Nephron (organoid): ENCODE data around the gene PTRHD1.

Experiments
- H3K27ac Mint-ChIP-seq, 3 experiments: 2 replicates each; pipeline ENCODE4 v1.8.0; 2020; ENCODE audit warnings: mixed read lengths in 3 of 3, mild to moderate bottlenecking in 2 of 3, moderate library complexity in 1 of 3
- H3K27me3 Mint-ChIP-seq: 2 replicates; pipeline ENCODE4 v1.8.0; 2021; ENCODE audit warnings: low read depth, mild to moderate bottlenecking, moderate library complexity, mixed read lengths
- H3K36me3 Mint-ChIP-seq: 2 replicates; pipeline ENCODE4 v1.8.0; 2020; ENCODE audit warnings: low read depth, mixed read lengths
- H3K4me1 Mint-ChIP-seq: 2 replicates; pipeline ENCODE4 v1.8.0; 2020; ENCODE audit warnings: mixed read lengths
- H3K4me3 Mint-ChIP-seq, 3 experiments: 2 replicates each; pipeline ENCODE4 v1.8.0; 2020; ENCODE audit warnings: mild to moderate bottlenecking in 3 of 3, mixed read lengths in 3 of 3, moderate library complexity in 2 of 3
- H3K9me3 Mint-ChIP-seq: 2 replicates; pipeline ENCODE4 v1.8.0; 2020; ENCODE audit warnings: mixed read lengths
- CTCF ChIP-seq, 3 experiments: fragments of 200-600 bp; sonication (generic); IDR thresholded peaks; one replicate each; pipeline ENCODE4 v1.5.0; 2021; ENCODE audit warnings: antibody characterized with exemption in 3 of 3; ENCODE audit not compliant: unreplicated experiment in 3 of 3

PTRHD1 gene

GRCh38 chr2:24816884-24817283, 23.7 kb upstream of the PTRHD1 start:
- no peak for TF ChIP-seq CTCF (IDR thresholded peaks at IDR 0.05; ENCODE audit: unreplicated experiment in 3 of 3)
- Mint-ChIP-seq H3K4me1 (peaks cover 12% of the 10 kb centered on the region), H3K4me3 (no peak overlapping the region), H3K27ac (peak overlapping the region in 1 of 3 experiments; percentile 11), H3K27me3 (no peaks in the 10 kb centered on the region), H3K9me3 (no peaks in the 10 kb centered on the region), H3K36me3 (peaks cover 72% of the 10 kb centered on the region)

GRCh38 chr2:24816404-24816803, 23.2 kb upstream of the PTRHD1 start:
- H3K27ac Mint-ChIP-seq: no peak overlapping the region
- no peaks in the 10 kb centered on the region for H3K9me3 Mint-ChIP-seq
- no peak overlapping the region for H3K4me3 Mint-ChIP-seq
- H3K4me1 Mint-ChIP-seq: peaks cover 12% of the 10 kb centered on the region
- TF ChIP-seq CTCF (IDR thresholded peaks at IDR 0.05; ENCODE audit: unreplicated experiment in 3 of 3): no peak
- H3K27me3 Mint-ChIP-seq: no peaks in the 10 kb centered on the region
- peaks cover 70% of the 10 kb centered on the region for H3K36me3 Mint-ChIP-seq

GRCh38 chr2:24815171-24815570, 22.0 kb upstream of the PTRHD1 start:
- Mint-ChIP-seq H3K4me1 (peaks cover 12% of the 10 kb centered on the region), H3K36me3 (peaks cover 58% of the 10 kb centered on the region), H3K27ac (no peak overlapping the region), H3K27me3 (no peaks in the 10 kb centered on the region), H3K4me3 (no peak overlapping the region), H3K9me3 (no peaks in the 10 kb centered on the region)
- TF ChIP-seq CTCF (IDR thresholded peaks at IDR 0.05; ENCODE audit: unreplicated experiment in 3 of 3): no peak

- Mint-ChIP-seq H3K27me3 (no peaks in the 10 kb centered on the region), H3K4me1 (peaks cover 12% of the 10 kb centered on the region), H3K27ac (no peak overlapping the region), H3K36me3 (peaks cover 57% of the 10 kb centered on the region), H3K9me3 (no peaks in the 10 kb centered on the region), H3K4me3 (no peak overlapping the region)
- no peak for TF ChIP-seq CTCF (IDR thresholded peaks at IDR 0.05; ENCODE audit: unreplicated experiment in 3 of 3)
Observed at GRCh38 chr2:24814516-24814915, 21.3 kb upstream of the PTRHD1 start.

- H3K4me1 Mint-ChIP-seq: peaks cover 12% of the 10 kb centered on the region
- peaks cover 60% of the 10 kb centered on the region for H3K36me3 Mint-ChIP-seq
- H3K4me3 Mint-ChIP-seq: no peak overlapping the region
- no peaks in the 10 kb centered on the region for H3K27me3 Mint-ChIP-seq
- H3K27ac Mint-ChIP-seq: no peak overlapping the region
- TF ChIP-seq CTCF (IDR thresholded peaks at IDR 0.05; ENCODE audit: unreplicated experiment in 3 of 3): no peak
- no peaks in the 10 kb centered on the region for H3K9me3 Mint-ChIP-seq
Observed at GRCh38 chr2:24813691-24814137, 20.5 kb upstream of the PTRHD1 start.

- H3K4me1 Mint-ChIP-seq: peaks cover 12% of the 10 kb centered on the region
- H3K27me3 Mint-ChIP-seq: no peaks in the 10 kb centered on the region
- H3K27ac Mint-ChIP-seq: no peak overlapping the region
- no peak for TF ChIP-seq CTCF (IDR thresholded peaks at IDR 0.05; ENCODE audit: unreplicated experiment in 3 of 3)
- no peak overlapping the region for H3K4me3 Mint-ChIP-seq
- H3K36me3 Mint-ChIP-seq: peaks cover 68% of the 10 kb centered on the region
- H3K9me3 Mint-ChIP-seq: peaks cover 20% of the 10 kb centered on the region
Observed at GRCh38 chr2:24809316-24810007, 16.3 kb upstream of the PTRHD1 start.
